Adipocyte (in vitro differentiated cells): ENCODE results near the gene LAMB2.

Experiments used
- DNase-seq: peaks from one replicate; pipeline ENCODE4 v3.0.0-alpha.2; 2015; ENCODE audit warnings: low read depth
- H3K27me3 ChIP-seq: replicated peaks from 2 replicates; pipeline ENCODE4 v1.7.0; 2013; ENCODE audit warnings: mild to moderate bottlenecking, low read length, moderate library complexity; ENCODE audit not compliant: control insufficient read depth, insufficient read depth
- H3K36me3 ChIP-seq: 2 replicates; pipeline ENCODE4 v1.7.0; 2013; ENCODE audit warnings: low read length, mild to moderate bottlenecking, moderate library complexity; ENCODE audit not compliant: control insufficient read depth, insufficient read depth, severe bottlenecking
- H3K4me1 ChIP-seq: 2 replicates; pipeline ENCODE4 v1.7.0; 2013; ENCODE audit warnings: mild to moderate bottlenecking, low read length, moderate library complexity; ENCODE audit not compliant: control insufficient read depth, insufficient read depth
- H3K4me3 ChIP-seq: 2 replicates; pipeline ENCODE4 v1.7.0; 2013; ENCODE audit warnings: mild to moderate bottlenecking, low read length, moderate library complexity
- H3K9ac ChIP-seq: 2 replicates; pipeline ENCODE4 v1.7.0; 2013; ENCODE audit warnings: mild to moderate bottlenecking, low read length, moderate library complexity
- H3K9me3 ChIP-seq: 2 replicates; pipeline ENCODE4 v1.7.0; 2013; ENCODE audit warnings: mild to moderate bottlenecking, low read length, moderate library complexity; ENCODE audit not compliant: control insufficient read depth

Gene LAMB2

DNA sequence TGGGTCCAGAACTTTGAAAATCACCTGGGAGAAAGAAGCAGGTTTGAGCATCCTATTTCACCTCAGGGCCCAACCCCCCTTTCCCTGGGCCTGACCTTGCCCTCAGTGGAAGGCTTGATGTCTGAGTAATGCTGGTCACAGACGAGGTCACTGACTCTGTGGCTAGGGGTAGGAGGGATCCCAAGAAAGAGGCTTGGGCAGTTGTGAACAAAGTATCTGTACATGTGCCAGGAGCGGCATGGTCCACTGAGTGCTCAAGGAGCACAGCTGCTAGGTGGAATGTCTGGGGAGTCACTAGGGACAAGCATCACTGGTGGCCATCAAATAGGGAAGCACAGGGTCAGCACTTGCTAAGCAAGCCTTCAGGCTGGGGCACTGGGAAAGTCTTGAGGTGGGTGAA, 25.9 kb upstream of the LAMB2 start:
- no peaks in the 10 kb centered on the region for H3K4me1 ChIP-seq
- H3K9me3 ChIP-seq: no peaks in the 10 kb centered on the region
- no peak overlapping the region for H3K4me3 ChIP-seq
- H3K9ac ChIP-seq: no peak overlapping the region
- H3K27me3 ChIP-seq: no peaks in the 10 kb centered on the region
- no peak for DNase-seq
- peaks cover 13% of the 10 kb centered on the region for H3K36me3 ChIP-seq

DNA sequence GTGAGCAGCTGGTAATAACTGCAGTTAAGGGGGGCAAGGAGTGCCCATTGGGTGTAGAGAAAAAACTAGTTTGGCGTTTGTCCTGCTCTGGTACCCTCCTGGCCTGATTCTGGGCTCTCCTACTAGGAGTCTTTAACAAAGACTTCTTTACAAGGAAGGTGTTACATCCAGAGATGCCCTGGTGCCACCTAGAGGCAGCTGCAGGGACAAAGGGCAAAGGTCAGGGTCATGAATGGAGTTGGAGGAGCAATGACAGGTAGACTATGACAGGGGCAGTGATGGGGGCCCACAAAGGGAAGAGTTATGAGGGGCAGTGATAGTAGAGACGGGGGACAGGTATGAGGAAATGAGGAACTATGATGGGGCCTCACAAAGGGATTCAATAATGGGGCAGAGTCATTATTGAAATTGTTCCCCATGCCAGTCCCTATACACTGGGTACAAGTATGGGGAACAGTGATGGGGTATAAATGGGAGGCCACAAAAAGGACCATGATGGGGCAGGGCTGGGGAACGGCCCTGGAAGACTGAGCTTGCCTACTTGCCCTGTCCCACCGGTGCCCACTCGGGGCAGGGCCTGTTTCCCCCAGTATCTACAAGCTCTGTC, 25.4 kb upstream of the LAMB2 start:
- no peak overlapping the region for H3K9ac ChIP-seq
- H3K4me3 ChIP-seq: no peak overlapping the region
- no peak for DNase-seq
- peaks cover 7% of the 10 kb centered on the region for H3K36me3 ChIP-seq
- no peaks in the 10 kb centered on the region for H3K4me1 ChIP-seq
- no peaks in the 10 kb centered on the region for H3K27me3 ChIP-seq
- no peaks in the 10 kb centered on the region for H3K9me3 ChIP-seq

DNA sequence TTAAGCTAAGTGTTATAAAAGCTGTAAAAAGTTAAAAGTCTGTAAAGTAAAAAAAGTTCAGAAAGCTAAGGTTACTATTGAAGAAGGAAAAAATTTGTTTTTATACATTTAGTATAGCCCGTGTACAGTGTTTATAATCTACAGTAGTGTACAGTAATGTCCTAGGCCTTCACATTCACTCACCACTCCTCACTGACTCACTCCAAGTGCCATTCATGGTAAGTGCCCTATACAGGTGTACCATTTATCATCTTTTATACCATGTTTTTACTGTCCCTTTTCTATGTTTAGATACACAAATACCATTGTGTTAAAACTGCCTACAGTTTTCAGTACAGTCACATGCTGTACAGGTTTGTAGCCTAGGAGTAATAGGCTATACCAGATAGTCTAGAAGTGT, 24.4 kb upstream of the LAMB2 start:
- no peaks in the 10 kb centered on the region for H3K36me3 ChIP-seq
- no peaks in the 10 kb centered on the region for H3K9me3 ChIP-seq
- H3K27me3 ChIP-seq: no peaks in the 10 kb centered on the region
- DNase-seq: no peak
- no peaks in the 10 kb centered on the region for H3K4me1 ChIP-seq
- H3K9ac ChIP-seq: no peak overlapping the region
- no peak overlapping the region for H3K4me3 ChIP-seq

DNA sequence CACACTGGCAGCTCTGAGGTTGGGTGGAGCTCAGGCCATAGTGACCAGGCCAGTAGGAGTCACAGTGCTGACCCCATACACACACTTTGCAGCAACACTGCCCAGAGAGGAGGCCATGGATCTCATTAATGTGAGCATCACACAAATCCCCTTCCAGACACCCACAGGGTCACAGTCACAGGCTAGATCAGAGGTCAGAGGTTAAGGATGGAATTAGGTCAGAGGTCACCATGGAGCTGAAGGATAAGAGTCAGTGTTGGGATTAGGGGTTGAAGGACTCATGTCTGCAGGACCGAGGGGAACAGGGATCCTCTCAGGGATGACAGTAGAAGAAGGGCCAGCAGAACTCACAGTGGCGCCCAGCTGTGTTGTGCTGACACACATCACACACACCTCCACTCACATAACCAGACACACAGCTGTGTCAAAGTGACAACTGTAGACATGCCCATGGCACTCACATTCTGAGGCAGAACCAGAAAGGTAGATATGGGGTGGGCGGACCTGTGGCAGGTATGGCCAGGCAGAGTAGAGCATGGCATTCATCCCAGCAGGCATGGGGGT, 20.6 kb upstream of the LAMB2 start:
- Histone ChIP-seq H3K36me3 (no peaks in the 10 kb centered on the region), H3K27me3 (peaks cover under 1% of the 10 kb centered on the region), H3K9ac (no peak overlapping the region), H3K4me3 (no peak overlapping the region), H3K4me1 (no peaks in the 10 kb centered on the region), H3K9me3 (no peaks in the 10 kb centered on the region)
- DNase-seq: no peak

DNA sequence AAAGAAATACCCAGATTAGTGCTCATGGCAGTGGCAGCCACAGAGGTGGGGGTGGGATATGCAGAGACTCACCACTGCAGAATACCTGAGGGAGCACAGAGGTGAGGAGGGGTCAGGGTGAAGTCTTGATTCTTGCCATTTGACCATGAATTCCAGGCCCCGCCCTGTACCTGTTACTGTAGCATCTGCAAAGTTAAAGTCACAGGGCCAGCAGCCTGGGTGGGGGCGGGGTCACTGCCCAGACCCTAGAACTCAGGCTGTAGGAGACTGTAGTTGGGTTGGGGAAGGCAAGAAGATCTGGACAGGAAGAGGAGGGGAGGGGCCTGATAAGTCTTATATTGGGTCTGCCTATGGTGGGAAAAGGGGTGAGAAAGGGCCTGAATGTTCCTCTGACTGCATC, 18.8 kb upstream of the LAMB2 start:
- no peaks in the 10 kb centered on the region for H3K36me3 ChIP-seq
- no peak for DNase-seq
- no peak overlapping the region for H3K9ac ChIP-seq
- H3K27me3 ChIP-seq: peaks cover 3% of the 10 kb centered on the region
- H3K4me1 ChIP-seq: no peaks in the 10 kb centered on the region
- H3K9me3 ChIP-seq: no peaks in the 10 kb centered on the region
- no peak overlapping the region for H3K4me3 ChIP-seq

DNA sequence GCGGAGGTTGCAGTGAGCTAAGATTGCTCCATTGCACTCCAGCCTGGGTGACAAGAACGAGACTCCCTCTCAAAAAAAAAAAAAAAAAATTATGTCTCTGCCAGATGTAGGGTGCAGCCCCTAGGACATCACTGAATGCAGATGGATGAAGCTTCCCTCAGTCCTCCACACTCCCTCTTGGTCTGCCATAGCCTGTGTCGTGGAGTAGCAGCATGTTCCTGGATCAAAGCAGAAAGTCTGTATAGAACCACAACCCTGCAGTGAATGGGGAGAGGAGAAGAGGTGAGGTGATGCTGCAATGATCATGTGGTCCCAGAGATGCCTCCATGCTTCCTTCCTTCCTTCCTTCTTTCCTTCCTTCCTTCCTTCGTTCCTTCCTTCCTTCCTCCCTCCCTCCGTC, 15.3 kb upstream of the LAMB2 start:
- Histone ChIP-seq H3K9me3 (no peaks in the 10 kb centered on the region), H3K4me3 (no peak overlapping the region), H3K4me1 (no peaks in the 10 kb centered on the region), H3K27me3 (peaks cover 3% of the 10 kb centered on the region), H3K36me3 (no peaks in the 10 kb centered on the region), H3K9ac (no peak overlapping the region)
- DNase-seq: no peak

DNA sequence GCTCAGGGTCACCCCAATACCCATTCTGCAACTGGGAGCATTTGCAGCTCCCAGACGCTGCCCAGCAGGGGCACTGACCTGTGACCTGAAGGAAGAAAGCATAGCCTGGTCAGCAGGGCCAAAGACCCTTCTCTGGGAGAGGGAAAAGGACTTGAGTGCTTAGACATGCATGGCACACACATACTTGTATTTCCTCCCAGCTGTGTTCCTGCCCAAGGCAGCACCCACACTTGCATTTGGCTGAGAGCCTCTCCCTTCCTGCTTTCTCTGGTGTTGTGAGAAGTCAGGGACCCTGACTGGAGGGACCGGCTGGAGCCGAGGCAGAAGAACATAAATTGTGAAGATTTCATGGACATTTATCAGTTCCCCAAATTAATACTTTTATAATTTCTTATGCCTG, 7.2 kb upstream of the LAMB2 start:
- H3K36me3 ChIP-seq: no peaks in the 10 kb centered on the region
- no peaks in the 10 kb centered on the region for H3K4me1 ChIP-seq
- H3K9me3 ChIP-seq: no peaks in the 10 kb centered on the region
- H3K9ac ChIP-seq: no peak overlapping the region
- DNase-seq: no peak
- H3K27me3 ChIP-seq: peaks cover 7% of the 10 kb centered on the region
- H3K4me3 ChIP-seq: no peak overlapping the region

DNA sequence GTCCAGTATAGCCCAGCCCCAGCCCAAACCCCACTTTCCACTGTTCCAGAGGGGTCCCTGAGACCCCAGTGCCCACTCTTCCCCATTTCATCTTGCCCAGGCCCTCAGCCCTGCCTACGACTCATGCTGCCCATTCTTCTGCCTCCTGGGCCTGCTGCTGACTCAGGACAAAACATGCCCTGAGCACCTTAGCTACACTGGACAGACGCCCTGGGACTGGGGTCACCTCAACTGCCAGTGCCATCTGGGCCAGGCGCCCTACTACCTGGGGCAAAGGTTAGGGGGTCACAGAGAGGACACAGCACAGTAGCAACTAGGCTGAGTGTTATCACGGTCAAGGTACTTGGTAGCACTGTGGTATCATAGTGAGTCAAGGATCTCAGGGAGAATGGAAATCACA, 2.6 kb upstream of the LAMB2 start:
- H3K36me3 ChIP-seq: peaks cover 8% of the 10 kb centered on the region
- H3K4me3 ChIP-seq: no peak overlapping the region
- no peak overlapping the region for H3K9ac ChIP-seq
- no peak for DNase-seq
- peaks cover 13% of the 10 kb centered on the region for H3K4me1 ChIP-seq
- peaks cover 7% of the 10 kb centered on the region for H3K27me3 ChIP-seq
- no peaks in the 10 kb centered on the region for H3K9me3 ChIP-seq

DNA sequence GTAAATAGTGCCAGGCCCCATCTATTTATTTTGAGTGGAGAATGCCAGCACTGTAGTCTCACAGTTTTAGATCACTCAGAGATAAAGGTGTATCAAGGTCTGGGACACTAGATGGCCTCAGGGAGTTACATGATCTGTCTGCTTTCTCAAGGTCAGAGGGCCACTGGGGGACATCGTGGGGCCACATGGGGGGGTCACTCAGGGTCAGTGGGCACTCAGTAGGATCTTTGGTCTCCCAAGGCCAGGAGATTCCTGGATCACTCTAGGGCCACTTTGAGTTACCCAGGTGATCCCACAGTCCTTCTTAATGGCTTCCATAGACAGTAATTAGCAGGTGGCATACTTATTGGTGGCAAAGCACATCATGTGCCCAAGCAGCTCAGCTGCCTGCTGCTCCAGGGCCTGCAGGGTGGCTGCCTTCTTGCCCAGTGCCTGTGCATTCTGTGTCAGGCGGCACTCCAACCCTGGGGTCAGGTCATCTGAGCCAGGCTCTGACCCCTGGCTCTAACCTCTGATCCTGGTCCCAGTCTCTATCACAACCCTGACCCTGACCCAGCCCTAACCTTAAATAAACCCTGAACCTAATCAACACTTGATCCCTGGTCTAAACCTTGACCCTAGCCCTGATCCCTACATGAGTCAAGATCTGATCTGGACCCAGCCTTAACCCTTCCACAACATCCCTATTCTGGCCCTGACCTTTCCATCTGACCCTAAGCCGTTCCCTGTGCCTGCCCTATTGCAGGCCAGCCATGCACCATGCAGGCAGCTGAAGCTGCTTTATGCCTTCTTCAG, 1.8 kb upstream of the LAMB2 start:
- Histone ChIP-seq H3K4me3 (peak overlapping the region; percentile 90), H3K36me3 (peaks cover 16% of the 10 kb centered on the region), H3K9ac (no peak overlapping the region), H3K9me3 (no peaks in the 10 kb centered on the region), H3K4me1 (peaks cover 13% of the 10 kb centered on the region), H3K27me3 (peaks cover 3% of the 10 kb centered on the region)
- DNase-seq: no peak

DNA sequence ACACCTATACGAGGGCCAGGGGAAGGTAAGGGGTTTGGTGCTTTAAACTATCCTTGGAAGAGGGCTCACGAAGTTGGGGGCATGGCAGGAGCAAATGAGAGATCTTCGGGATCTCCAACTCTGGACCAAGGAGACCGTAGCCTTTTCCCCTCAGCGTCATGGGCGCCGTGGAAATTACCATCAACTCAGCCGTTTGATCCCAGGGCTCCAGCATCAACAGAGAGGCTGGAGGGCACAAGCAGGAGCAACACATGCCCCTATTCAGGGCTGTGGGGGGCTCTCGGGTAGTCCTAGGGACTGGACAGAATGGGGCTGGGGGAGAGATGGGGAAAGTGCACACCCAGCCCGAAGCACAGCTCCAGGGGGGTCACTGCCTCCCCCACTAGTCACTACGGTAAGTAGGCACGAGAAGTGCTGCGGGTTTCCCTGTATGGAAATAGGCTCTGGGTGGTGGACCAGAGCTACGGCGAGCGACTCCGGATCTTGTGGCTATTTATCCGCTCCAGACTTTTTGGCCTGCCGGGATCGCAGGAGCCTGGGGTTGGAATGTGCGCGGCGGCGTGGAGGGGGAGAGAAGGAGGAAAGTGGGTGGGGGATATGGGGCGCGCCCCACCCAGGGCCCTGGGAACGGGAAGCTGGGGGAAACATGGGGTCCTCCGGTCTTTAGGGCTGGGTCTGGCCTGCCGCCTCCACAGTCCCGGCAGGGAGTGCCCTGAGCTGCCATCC, 539 bp upstream of the LAMB2 start:
- H3K4me3 ChIP-seq: peak overlapping the region; percentile 90
- peaks cover 24% of the 10 kb centered on the region for H3K36me3 ChIP-seq
- peak overlapping the region; percentile 87 for H3K9ac ChIP-seq
- no peaks in the 10 kb centered on the region for H3K9me3 ChIP-seq
- peak; percentile 96 for DNase-seq
- no peaks in the 10 kb centered on the region for H3K27me3 ChIP-seq
- peaks cover 13% of the 10 kb centered on the region for H3K4me1 ChIP-seq

DNA sequence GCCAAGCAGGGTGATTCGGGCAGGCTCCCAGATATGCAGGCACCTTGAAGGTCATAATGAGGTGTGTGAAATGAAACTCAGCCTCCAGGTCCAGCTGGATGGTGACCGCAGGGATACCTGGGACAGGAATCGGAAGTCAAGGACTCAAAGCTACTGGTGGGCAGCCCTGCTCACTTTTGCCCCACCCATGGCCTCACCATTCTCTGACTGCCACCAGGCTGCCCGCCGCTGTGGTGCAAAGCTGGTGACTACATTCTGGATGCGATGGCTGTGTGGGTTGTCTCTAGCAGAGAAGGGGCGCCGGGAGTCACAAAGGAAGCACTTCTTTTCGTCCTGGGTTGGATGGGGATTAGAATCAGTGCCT, 795 bp downstream of the LAMB2 start:
- DNase-seq: no peak
- Histone ChIP-seq H3K4me1 (peaks cover 13% of the 10 kb centered on the region), H3K4me3 (peak overlapping the region; percentile 90), H3K9ac (peak overlapping the region; percentile 87), H3K27me3 (no peaks in the 10 kb centered on the region), H3K36me3 (peaks cover 32% of the 10 kb centered on the region), H3K9me3 (no peaks in the 10 kb centered on the region)
